ENCODE measurements around the gene POLG.

DNA sequence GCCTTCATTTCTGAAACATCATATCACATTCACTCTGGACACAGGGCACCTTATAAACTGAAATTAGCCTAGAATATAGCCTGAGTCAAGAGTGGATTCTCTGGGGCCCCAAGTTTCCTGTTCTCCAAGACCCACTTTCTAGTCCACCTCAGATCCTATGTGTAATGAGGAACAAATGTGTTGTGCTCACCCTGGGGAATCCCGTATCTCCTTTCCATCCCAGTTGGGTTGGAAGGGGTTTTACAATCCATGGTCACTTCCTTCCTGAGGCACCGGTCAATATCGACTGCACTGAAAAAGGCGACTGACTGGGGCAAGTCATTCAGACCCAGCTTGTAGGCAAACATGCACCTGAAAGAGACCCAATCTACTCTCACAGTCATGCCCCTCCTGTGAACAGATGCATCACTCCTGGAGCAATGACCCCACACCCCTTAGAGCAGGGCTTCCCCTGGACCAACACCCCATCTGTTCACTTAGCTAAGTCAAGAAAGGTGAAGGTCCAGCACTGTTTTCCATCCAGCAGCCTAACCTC lies 17.4 kb downstream of the POLG start:
- TF ChIP-seq POLR2A (IDR thresholded peaks at IDR 0.05) = no peak
- TF ChIP-seq, protein P1, sequence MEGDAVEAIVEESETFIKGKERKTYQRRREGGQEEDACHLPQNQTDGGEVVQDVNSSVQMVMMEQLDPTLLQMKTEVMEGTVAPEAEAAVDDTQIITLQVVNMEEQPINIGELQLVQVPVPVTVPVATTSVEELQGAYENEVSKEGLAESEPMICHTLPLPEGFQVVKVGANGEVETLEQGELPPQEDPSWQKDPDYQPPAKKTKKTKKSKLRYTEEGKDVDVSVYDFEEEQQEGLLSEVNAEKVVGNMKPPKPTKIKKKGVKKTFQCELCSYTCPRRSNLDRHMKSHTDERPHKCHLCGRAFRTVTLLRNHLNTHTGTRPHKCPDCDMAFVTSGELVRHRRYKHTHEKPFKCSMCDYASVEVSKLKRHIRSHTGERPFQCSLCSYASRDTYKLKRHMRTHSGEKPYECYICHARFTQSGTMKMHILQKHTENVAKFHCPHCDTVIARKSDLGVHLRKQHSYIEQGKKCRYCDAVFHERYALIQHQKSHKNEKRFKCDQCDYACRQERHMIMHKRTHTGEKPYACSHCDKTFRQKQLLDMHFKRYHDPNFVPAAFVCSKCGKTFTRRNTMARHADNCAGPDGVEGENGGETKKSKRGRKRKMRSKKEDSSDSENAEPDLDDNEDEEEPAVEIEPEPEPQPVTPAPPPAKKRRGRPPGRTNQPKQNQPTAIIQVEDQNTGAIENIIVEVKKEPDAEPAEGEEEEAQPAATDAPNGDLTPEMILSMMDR (IDR thresholded peaks at IDR 0.05) = no peak
- no peak for TF ChIP-seq POLR2AphosphoS5 (IDR thresholded peaks at IDR 0.05; ENCODE audit: insufficient read depth in 1 of 2, low read depth in 1 of 2)
